SK-N-MC (cell line): ENCODE results near the gene TMEM132C.
"Not testable (repeated sequence)": the region's sequence is repeated elsewhere in the genome, so short reads cannot be mapped to it uniquely, and the experiment has no call there.

Experiments
- DNase-seq: peaks from one replicate; pipeline ENCODE4 v3.0.0-alpha.2; 2011; ENCODE audit warnings: low read depth, low spot score
- H3K27ac ChIP-seq: fragments of 200-600 bp; sonication (generic); 2 replicates; pipeline ENCODE4 v1.5.1; 2016; ENCODE audit warnings: mixed run types
- H3K36me3 ChIP-seq: fragments of 200-600 bp; sonication (generic); 2 replicates; pipeline ENCODE4 v1.6.1; 2017; ENCODE audit warnings: antibody characterized with exemption, low read length, mixed read lengths; ENCODE audit not compliant: insufficient read depth
- H3K4me3 ChIP-seq: fragments of 200-600 bp; sonication (generic); 2 replicates; pipeline ENCODE4 v1.5.1; 2016
- H3K9ac ChIP-seq: fragments of 200-600 bp; sonication (generic); 2 replicates; pipeline ENCODE4 v1.8.0; 2017; ENCODE audit warnings: mixed run types, mixed read lengths; ENCODE audit not compliant: insufficient read length
- H3K9me3 ChIP-seq: fragments of 200-600 bp; sonication (generic); 2 replicates; pipeline ENCODE4 v1.6.1; 2017; ENCODE audit warnings: low read depth, mild to moderate bottlenecking, antibody characterized with exemption, low read length, moderate library complexity, mixed read lengths
- EZH2 ChIP-seq: fragments of 200-600 bp; sonication (generic); IDR thresholded peaks from one replicate; pipeline ENCODE4 v1.6.1; 2017; ENCODE audit warnings: antibody characterized with exemption
- FOXP2 ChIP-seq: optimal IDR thresholded peaks from 2 replicates; pipeline ENCODE3; 2011; ENCODE audit warnings: mild to moderate bottlenecking, moderate library complexity; ENCODE audit not compliant: insufficient read depth; ENCODE audit errors: extremely low read length, control extremely low read depth
- POLR2AphosphoS5 ChIP-seq: IDR thresholded peaks from 2 replicates; pipeline ENCODE4 v1.6.1; 2012; ENCODE audit warnings: mild to moderate bottlenecking, low read depth, low read length, borderline replicate concordance

The TMEM132C gene

GRCh38 chr12:128595609-128596008, 328.6 kb downstream of the TMEM132C start:
- no peak overlapping the region for H3K27ac ChIP-seq
- H3K4me3 ChIP-seq, result no peak overlapping the region
- H3K36me3 ChIP-seq, result no peaks in the 10 kb centered on the region
- no peaks in the 10 kb centered on the region for H3K9me3 ChIP-seq
- no peak for TF ChIP-seq FOXP2
- TF ChIP-seq POLR2AphosphoS5, result no peak
- no peak for TF ChIP-seq EZH2
- DNase-seq, result no peak
- H3K9ac ChIP-seq, result no peak overlapping the region

DNA sequence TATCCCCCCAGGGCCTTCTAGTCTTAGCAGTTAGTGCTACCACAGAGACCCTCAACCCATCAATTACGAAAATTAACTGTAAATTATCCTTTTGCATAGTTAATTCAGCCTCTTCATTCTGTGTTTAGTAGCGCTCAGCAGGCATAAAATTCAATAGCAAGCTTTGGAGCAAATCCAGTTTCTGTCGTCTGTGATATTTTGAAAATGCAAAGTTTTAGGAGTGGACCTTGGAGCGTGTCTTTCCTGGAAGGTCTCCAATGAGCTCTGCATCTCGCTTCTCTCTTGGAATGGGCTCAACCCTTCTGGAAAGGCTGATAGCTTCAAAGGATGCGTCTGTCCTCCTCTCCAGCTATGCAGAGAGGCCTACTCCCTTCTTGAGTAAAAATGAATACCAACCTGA, 333.9 kb downstream of the TMEM132C start:
- no peak for DNase-seq
- no peaks in the 10 kb centered on the region for H3K9me3 ChIP-seq
- no peak for TF ChIP-seq FOXP2
- no peak for TF ChIP-seq POLR2AphosphoS5
- no peak for TF ChIP-seq EZH2
- H3K4me3 ChIP-seq, result no peak overlapping the region
- H3K9ac ChIP-seq, result no peak overlapping the region
- H3K36me3 ChIP-seq, result no peaks in the 10 kb centered on the region
- no peak overlapping the region for H3K27ac ChIP-seq

- Histone ChIP-seq H3K27ac (no peak overlapping the region), H3K4me3 (no peak overlapping the region), H3K36me3 (no peaks in the 10 kb centered on the region), H3K9me3 (no peaks in the 10 kb centered on the region), H3K9ac (no peak overlapping the region)
- DNase-seq, result no peak
- no peak for TF ChIP-seq EZH2
- TF ChIP-seq POLR2AphosphoS5, result no peak
- no peak for TF ChIP-seq FOXP2
These were observed 336.7 kb downstream of the TMEM132C start for GRCh38 chr12:128603573-128604115.

DNA sequence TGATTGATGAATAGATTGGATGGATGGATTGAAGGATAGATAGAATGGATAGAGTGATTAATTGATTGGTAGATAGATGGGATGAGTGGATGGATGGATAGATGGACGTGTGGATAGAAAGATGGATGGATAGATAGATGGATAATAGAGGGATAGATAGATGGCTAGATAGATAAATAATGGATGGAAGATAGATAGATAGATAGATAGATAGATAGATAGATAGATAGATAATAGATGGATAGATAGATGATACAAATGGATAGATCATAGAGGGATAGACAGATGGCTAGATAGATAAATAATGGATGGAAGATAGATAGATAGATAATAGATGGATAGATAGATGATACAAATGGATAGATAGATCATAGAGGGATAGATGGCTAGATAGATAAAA, 337.2 kb downstream of the TMEM132C start:
- H3K9me3 ChIP-seq, H3K9ac ChIP-seq, H3K27ac ChIP-seq, H3K4me3 ChIP-seq, DNase-seq, H3K36me3 ChIP-seq: not testable (repeated sequence)

DNA sequence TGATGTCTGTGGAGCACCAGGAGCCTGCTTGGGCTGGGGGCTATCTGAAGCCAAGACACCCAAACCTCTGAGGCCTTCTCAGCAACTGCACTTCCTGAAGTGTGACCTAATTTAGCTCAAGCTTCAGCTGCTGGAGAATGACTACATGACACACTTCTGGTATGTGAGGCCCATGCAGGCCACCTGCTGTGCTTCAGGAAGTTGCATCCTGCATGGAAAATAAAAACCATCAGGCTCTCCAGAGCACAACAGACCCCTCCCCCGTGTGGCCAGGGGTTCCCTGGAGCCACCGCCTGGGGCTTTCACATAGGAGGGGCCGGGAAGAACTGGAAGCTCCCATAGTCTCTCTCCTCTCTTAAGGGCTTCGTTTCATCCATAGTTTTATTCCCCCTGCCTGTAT, 339.1 kb downstream of the TMEM132C start:
- Histone ChIP-seq H3K4me3 (peak overlapping the region; percentile 63), H3K27ac (peak overlapping the region; percentile 73; the same call in 1 of the 2 replicates), H3K9me3 (no peaks in the 10 kb centered on the region), H3K36me3 (no peaks in the 10 kb centered on the region), H3K9ac (no peak overlapping the region)
- TF ChIP-seq FOXP2 (peak; percentile 74), EZH2 (no peak), POLR2AphosphoS5 (peak; percentile 57; the same call in 1 of the 2 replicates)
- DNase-seq, result peak; percentile 92

DNA sequence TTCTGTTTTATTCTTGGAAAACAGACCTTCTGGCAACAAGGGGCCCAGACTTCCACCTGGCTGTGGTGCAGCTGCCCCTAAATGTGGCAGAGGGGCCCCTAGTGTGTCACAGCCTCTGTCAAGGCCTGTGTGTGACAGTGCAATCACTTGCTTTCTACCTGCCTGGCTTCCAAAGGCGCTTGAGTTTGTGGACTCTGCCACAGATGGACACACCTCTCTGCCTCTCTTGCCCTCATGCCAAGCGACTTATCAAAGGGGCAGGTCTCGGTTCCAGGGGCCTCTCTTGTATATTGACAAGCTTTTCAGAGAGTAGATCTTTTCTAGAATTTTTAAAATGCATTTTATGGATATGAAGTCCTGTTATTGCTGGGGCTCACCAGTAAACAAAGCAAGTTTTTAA, 339.6 kb downstream of the TMEM132C start:
- Histone ChIP-seq H3K36me3 (no peaks in the 10 kb centered on the region), H3K27ac (peak overlapping the region; percentile 73; the same call in 1 of the 2 replicates), H3K9ac (peak overlapping the region; percentile 16), H3K4me3 (peak overlapping the region; percentile 63), H3K9me3 (no peaks in the 10 kb centered on the region)
- TF ChIP-seq FOXP2, result no peak
- TF ChIP-seq POLR2AphosphoS5, result no peak
- TF ChIP-seq EZH2, result no peak
- no peak for DNase-seq

DNA sequence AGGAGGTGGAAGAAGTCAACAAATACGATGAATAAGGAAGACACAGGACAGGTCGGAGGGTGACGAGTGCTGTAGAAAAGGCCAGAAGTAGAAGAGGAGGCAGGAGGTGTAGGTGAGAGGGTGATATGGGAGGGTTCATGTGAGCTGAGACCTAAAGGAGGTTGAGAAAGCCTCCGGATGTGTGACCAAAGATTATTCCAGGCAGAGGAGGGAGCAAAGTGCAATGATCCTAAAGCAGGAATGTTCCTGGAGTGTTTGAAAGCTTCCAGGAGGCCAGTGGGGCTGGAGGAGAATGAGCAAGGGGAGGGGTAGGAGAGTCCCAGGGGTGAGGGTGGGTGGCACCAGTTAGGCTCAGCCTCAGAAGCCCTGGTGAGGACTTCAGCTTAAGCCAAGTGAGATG, 340.0 kb downstream of the TMEM132C start:
- H3K9ac ChIP-seq, result no peak overlapping the region
- H3K36me3 ChIP-seq, result no peaks in the 10 kb centered on the region
- TF ChIP-seq FOXP2 (no peak), POLR2AphosphoS5 (no peak), EZH2 (no peak)
- H3K9me3 ChIP-seq, result no peaks in the 10 kb centered on the region
- H3K4me3 ChIP-seq, result no peak overlapping the region
- DNase-seq, result no peak
- no peak overlapping the region for H3K27ac ChIP-seq

DNA sequence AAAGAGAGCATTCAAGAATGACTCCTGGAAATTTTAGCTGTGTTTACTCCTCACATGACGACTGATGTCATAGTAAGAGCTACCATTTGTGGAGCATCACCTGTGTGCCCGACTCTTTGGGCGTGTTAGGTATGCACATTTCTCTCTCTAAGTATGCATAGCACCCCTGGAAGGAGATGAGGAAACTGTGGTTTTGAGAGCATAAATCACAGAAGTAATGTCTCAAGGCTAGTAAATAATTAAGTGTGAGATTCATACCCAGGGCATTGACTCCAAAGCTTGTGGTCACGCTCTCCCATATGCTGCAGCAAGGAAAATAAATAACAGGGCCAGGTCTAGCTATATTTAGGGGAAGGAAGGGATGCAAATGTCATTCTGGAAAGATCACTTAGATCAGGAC, 340.7 kb downstream of the TMEM132C start:
- Histone ChIP-seq H3K4me3 (no peak overlapping the region), H3K36me3 (no peaks in the 10 kb centered on the region), H3K9me3 (no peaks in the 10 kb centered on the region), H3K27ac (no peak overlapping the region), H3K9ac (no peak overlapping the region)
- no peak for DNase-seq
- TF ChIP-seq EZH2, result no peak
- TF ChIP-seq POLR2AphosphoS5, result no peak
- TF ChIP-seq FOXP2, result no peak

- TF ChIP-seq POLR2AphosphoS5 (no peak), FOXP2 (no peak), EZH2 (no peak)
- DNase-seq, result no peak
These were observed 342.9 kb downstream of the TMEM132C start for GRCh38 chr12:128609861-128610260.

DNA sequence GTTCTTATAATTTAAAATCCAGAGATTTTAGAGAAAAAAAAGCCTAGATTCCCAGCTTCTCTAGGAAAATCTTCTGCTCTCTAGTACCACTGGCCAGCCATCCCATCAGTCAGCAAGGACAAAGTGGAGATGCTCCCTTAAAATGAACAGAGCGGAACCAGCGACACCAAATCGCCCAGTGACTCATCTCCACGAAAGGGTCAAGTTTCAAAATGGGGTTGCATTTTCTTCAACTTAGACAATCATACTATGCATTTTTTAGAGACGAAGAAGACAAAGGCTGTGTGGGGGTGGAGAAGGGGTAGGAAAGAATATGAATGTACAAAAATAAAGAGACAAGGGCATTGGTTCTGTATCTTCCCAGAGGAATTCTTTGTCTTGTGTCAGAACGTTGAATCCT, 344.8 kb downstream of the TMEM132C start:
- H3K36me3 ChIP-seq, result no peaks in the 10 kb centered on the region
- no peak for DNase-seq
- no peak overlapping the region for H3K4me3 ChIP-seq
- H3K27ac ChIP-seq, result no peak overlapping the region
- H3K9ac ChIP-seq, result no peak overlapping the region
- H3K9me3 ChIP-seq, result no peaks in the 10 kb centered on the region
- TF ChIP-seq EZH2 (no peak), FOXP2 (no peak), POLR2AphosphoS5 (no peak)

More at GRCh38 chr12:128609861-128610260, 342.9 kb downstream of the TMEM132C start:
- Histone ChIP-seq H3K27ac (no peak overlapping the region), H3K9ac (no peak overlapping the region), H3K36me3 (no peaks in the 10 kb centered on the region), H3K4me3 (no peak overlapping the region), H3K9me3 (no peaks in the 10 kb centered on the region)
